ENCODE results near the gene RMI2. TPM values are rescaled to one million over a fixed set of nuclear protein-coding genes. Genes with fewer than 3 reads are reported as not detected.

RMI2 gene
- total and polyA plus RNA-seq, 2 donors (not counting 1 experiment from before 2014, with no cell fraction given) = 6.6 to 6.8 TPM

DNA sequence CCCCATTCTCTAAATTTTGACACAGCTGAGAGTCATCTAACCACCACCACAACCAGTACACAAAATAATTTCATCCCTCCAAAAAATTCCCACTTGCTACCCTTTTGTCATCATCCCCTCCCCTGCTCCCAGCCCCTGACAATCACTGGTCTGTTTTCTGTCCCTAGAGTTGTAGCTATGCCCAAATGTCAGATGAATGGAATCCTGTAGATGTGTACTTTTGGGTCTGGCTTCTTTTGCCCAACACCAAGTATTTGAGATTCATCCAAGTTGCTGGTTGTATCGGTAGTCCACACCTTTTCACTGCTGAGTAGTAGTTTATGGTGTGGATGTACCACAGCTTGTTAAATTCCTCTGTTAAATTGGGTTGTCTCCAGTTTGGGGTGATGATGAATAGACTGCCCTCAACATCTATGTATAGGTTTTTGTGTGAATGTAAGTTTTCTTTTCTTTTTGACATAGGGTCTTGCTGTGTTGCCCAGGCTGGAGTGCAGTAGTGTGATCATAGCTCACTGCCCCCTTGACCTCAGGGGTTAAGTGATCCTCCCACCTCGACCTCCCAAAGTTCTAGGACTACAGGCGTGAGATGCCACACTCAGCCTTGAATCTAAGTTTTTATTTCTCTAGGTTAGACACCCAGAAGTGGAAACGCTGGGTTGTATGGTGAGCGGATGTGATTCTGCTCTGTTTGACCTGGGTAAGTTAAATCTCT, 14.6 kb upstream of the RMI2 start:
- Histone ChIP-seq H4K20me1 (ENCODE audit: control insufficient read depth, extremely low read depth, insufficient read depth, low read length) (no peaks in the 10 kb centered on the region), H2AFZ (ENCODE audit: low read length) (no peak overlapping the region), H3K4me2 (ENCODE audit: extremely low read depth, insufficient read depth, low read length) (no peak overlapping the region), H3K9me3 (ENCODE audit: control insufficient read depth, insufficient read depth, low read depth, low read length) (no peaks in the 10 kb centered on the region), H3K27ac (ENCODE audit: insufficient read depth, low read length) (no peak overlapping the region), H3K4me1 (ENCODE audit: control insufficient read depth, extremely low read depth, insufficient read depth, low read length) (peaks cover 18% of the 10 kb centered on the region), H3K36me3 (ENCODE audit: control insufficient read depth, insufficient read depth, low read length) (no peaks in the 10 kb centered on the region), H3K9ac (ENCODE audit: insufficient read depth, low read length) (no peak overlapping the region), H3K27me3 (ENCODE audit: control insufficient read depth, insufficient read depth, low read length) (no peaks in the 10 kb centered on the region), H3K4me3 (replicated peaks in 1 of 4; ENCODE audit: control extremely low read depth in 1 of 4, insufficient read depth in 1 of 4, low read depth in 3 of 4, low read length in 4 of 4) (no peak overlapping the region), H3K79me2 (ENCODE audit: control insufficient read depth, insufficient read depth, low read length) (no peaks in the 10 kb centered on the region)
- TF ChIP-seq, protein P1, sequence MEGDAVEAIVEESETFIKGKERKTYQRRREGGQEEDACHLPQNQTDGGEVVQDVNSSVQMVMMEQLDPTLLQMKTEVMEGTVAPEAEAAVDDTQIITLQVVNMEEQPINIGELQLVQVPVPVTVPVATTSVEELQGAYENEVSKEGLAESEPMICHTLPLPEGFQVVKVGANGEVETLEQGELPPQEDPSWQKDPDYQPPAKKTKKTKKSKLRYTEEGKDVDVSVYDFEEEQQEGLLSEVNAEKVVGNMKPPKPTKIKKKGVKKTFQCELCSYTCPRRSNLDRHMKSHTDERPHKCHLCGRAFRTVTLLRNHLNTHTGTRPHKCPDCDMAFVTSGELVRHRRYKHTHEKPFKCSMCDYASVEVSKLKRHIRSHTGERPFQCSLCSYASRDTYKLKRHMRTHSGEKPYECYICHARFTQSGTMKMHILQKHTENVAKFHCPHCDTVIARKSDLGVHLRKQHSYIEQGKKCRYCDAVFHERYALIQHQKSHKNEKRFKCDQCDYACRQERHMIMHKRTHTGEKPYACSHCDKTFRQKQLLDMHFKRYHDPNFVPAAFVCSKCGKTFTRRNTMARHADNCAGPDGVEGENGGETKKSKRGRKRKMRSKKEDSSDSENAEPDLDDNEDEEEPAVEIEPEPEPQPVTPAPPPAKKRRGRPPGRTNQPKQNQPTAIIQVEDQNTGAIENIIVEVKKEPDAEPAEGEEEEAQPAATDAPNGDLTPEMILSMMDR (conservative IDR thresholded peaks at IDR 0.05 in 1 of 2, IDR thresholded peaks at IDR 0.05 in 1 of 2; ENCODE audit: low read depth in 1 of 2, low read length in 2 of 2) = no peak
- TF ChIP-seq EZH2 (IDR thresholded peaks at IDR 0.05; ENCODE audit: low read length, missing control alignments) = no peak
- DNase-seq (ENCODE audit: low read depth in 2 of 2) = no peak

DNA sequence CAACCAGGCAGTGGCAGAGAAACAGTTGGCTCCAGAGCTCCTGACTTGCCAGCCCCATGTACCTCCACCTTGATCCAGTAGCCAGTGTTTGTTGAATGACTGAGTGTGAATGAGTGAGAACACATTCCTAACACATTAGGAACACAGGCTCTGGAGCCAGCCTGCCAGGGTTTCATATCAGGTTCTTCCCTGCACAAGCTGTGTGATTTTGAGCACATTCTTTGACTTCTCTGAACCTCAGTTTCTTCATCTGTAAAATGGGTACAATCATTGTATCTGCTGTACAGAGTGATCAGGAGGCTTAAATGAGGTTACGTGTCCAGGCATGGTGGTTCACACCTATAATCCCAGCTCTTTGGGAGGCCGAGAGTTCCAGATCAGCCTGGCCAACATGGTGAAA, 13.3 kb upstream of the RMI2 start:
- DNase-seq (ENCODE audit: low read depth in 2 of 2) = no peak
- Histone ChIP-seq H3K9ac (ENCODE audit: insufficient read depth, low read length) (no peak overlapping the region), H3K9me3 (ENCODE audit: control insufficient read depth, insufficient read depth, low read depth, low read length) (no peaks in the 10 kb centered on the region), H4K20me1 (ENCODE audit: control insufficient read depth, extremely low read depth, insufficient read depth, low read length) (no peaks in the 10 kb centered on the region), H3K36me3 (ENCODE audit: control insufficient read depth, insufficient read depth, low read length) (no peaks in the 10 kb centered on the region), H3K4me1 (ENCODE audit: control insufficient read depth, extremely low read depth, insufficient read depth, low read length) (peaks cover 18% of the 10 kb centered on the region), H3K79me2 (ENCODE audit: control insufficient read depth, insufficient read depth, low read length) (no peaks in the 10 kb centered on the region), H3K4me2 (ENCODE audit: extremely low read depth, insufficient read depth, low read length) (no peak overlapping the region), H3K4me3 (replicated peaks in 1 of 4; ENCODE audit: control extremely low read depth in 1 of 4, insufficient read depth in 1 of 4, low read depth in 3 of 4, low read length in 4 of 4) (no peak overlapping the region), H3K27me3 (ENCODE audit: control insufficient read depth, insufficient read depth, low read length) (no peaks in the 10 kb centered on the region), H3K27ac (ENCODE audit: insufficient read depth, low read length) (no peak overlapping the region), H2AFZ (ENCODE audit: low read length) (no peak overlapping the region)
- no peak for TF ChIP-seq EZH2 (IDR thresholded peaks at IDR 0.05; ENCODE audit: low read length, missing control alignments)
- TF ChIP-seq, protein P1 (conservative IDR thresholded peaks at IDR 0.05 in 1 of 2, IDR thresholded peaks at IDR 0.05 in 1 of 2; ENCODE audit: low read depth in 1 of 2, low read length in 2 of 2) = no peak

DNA sequence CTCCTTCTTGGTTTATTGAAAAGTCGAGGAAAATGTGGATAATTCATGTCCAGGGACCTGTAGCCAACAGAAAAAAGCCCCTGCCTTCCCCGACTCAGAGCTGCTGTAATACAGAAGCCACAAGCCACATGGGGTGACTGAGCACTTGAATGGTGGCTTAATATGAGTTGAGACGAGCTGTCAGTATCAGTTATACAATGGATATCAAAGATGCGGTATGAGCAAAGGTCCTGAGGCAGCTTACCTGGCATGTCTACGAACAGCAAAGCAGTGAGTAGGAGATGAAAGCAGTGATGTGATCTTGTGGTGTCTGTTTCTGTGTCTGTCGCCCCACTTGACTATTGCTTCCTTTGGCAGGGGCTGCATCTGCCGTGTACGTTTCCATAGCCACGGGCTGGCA, 12.2 kb upstream of the RMI2 start:
- no peaks in the 10 kb centered on the region for H3K9me3 ChIP-seq (ENCODE audit: control insufficient read depth, insufficient read depth, low read depth, low read length)
- H4K20me1 ChIP-seq (ENCODE audit: control insufficient read depth, extremely low read depth, insufficient read depth, low read length) = no peaks in the 10 kb centered on the region
- no peaks in the 10 kb centered on the region for H3K27me3 ChIP-seq (ENCODE audit: control insufficient read depth, insufficient read depth, low read length)
- H3K36me3 ChIP-seq (ENCODE audit: control insufficient read depth, insufficient read depth, low read length) = no peaks in the 10 kb centered on the region
- H3K4me1 ChIP-seq (ENCODE audit: control insufficient read depth, extremely low read depth, insufficient read depth, low read length) = peaks cover 13% of the 10 kb centered on the region
- no peak overlapping the region for H3K9ac ChIP-seq (ENCODE audit: insufficient read depth, low read length)
- H3K4me3 ChIP-seq (replicated peaks in 1 of 4; ENCODE audit: control extremely low read depth in 1 of 4, insufficient read depth in 1 of 4, low read depth in 3 of 4, low read length in 4 of 4) = no peak overlapping the region
- no peak overlapping the region for H3K27ac ChIP-seq (ENCODE audit: insufficient read depth, low read length)
- no peak for DNase-seq (ENCODE audit: low read depth in 2 of 2)
- no peaks in the 10 kb centered on the region for H3K79me2 ChIP-seq (ENCODE audit: control insufficient read depth, insufficient read depth, low read length)
- TF ChIP-seq, protein P1 (conservative IDR thresholded peaks at IDR 0.05 in 1 of 2, IDR thresholded peaks at IDR 0.05 in 1 of 2; ENCODE audit: low read depth in 1 of 2, low read length in 2 of 2) = no peak
- no peak for TF ChIP-seq EZH2 (IDR thresholded peaks at IDR 0.05; ENCODE audit: low read length, missing control alignments)
- H3K4me2 ChIP-seq (ENCODE audit: extremely low read depth, insufficient read depth, low read length) = no peak overlapping the region
- no peak overlapping the region for H2AFZ ChIP-seq (ENCODE audit: low read length)
